GM12878 (cell line): ENCODE data around the gene COL17A1.

Source experiments
- EGR1 ChIP-seq, 2 experiments: IDR thresholded peaks; 1 replicate in 1 of 2; 2 replicates in 1 of 2; pipeline ENCODE4 v1.6.1; 2011 to 2012; ENCODE audit warnings: low read depth in 2 of 2, low read length in 2 of 2, borderline replicate concordance in 1 of 2, mild to moderate bottlenecking in 1 of 2, moderate library complexity in 1 of 2
- MYC ChIP-seq: IDR thresholded peaks from 2 replicates; pipeline ENCODE4 v1.6.1; 2011; ENCODE audit warnings: mild to moderate bottlenecking, low read length, moderate library complexity, inconsistent platforms; ENCODE audit not compliant: insufficient read depth, insufficient replicate concordance, insufficient read length, severe bottlenecking
- TAF1 ChIP-seq: IDR thresholded peaks from 2 replicates; pipeline ENCODE4 v1.6.1; 2011; ENCODE audit warnings: mild to moderate bottlenecking, low read depth, low read length, borderline replicate concordance
- ZNF622 ChIP-seq: fragments of 450-650 bp; IDR thresholded peaks from 2 replicates; pipeline ENCODE4 v1.6.1; 2017; ENCODE audit warnings: mild to moderate bottlenecking, inconsistent platforms
- TF ChIP-seq, protein P1 (sequence below), 3 experiments: IDR thresholded peaks in 2 of 3; conservative IDR thresholded peaks in 1 of 3; 2 replicates each; pipeline ENCODE4 v1.5.1; 2011; ENCODE audit warnings: low read depth in 3 of 3, low read length in 3 of 3, mild to moderate bottlenecking in 3 of 3, control low read depth in 2 of 3, moderate library complexity in 2 of 3, inconsistent platforms in 1 of 3, mixed read lengths in 1 of 3; ENCODE audit not compliant: control insufficient read depth in 2 of 3, insufficient read depth in 1 of 3; ENCODE audit errors: extremely low read depth in 1 of 3

DNA sequence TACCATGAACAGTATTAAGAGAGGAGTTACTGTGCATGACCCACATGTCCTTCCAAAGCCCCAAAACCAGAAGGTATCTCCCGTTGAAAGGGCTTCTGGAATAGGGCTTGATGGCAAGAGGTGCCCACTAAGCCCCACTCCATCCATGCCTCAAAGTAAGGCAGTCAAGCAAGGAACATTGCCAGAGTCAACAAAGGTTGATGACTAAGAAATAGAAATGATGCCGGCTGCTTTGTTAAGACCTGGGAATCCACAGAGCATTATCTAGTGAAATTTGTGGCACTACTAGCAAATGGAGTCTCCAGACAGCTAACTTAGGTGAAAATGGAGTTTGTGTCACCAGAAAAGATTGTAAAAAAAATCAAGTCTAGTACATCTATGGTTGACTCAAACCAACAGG, 42.5 kb upstream of the COL17A1 start:
- TF ChIP-seq, protein P1, sequence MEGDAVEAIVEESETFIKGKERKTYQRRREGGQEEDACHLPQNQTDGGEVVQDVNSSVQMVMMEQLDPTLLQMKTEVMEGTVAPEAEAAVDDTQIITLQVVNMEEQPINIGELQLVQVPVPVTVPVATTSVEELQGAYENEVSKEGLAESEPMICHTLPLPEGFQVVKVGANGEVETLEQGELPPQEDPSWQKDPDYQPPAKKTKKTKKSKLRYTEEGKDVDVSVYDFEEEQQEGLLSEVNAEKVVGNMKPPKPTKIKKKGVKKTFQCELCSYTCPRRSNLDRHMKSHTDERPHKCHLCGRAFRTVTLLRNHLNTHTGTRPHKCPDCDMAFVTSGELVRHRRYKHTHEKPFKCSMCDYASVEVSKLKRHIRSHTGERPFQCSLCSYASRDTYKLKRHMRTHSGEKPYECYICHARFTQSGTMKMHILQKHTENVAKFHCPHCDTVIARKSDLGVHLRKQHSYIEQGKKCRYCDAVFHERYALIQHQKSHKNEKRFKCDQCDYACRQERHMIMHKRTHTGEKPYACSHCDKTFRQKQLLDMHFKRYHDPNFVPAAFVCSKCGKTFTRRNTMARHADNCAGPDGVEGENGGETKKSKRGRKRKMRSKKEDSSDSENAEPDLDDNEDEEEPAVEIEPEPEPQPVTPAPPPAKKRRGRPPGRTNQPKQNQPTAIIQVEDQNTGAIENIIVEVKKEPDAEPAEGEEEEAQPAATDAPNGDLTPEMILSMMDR (IDR thresholded peaks at IDR 0.05 in 2 of 3, conservative IDR thresholded peaks at IDR 0.05 in 1 of 3; ENCODE audit: control insufficient read depth in 2 of 3, extremely low read depth in 1 of 3, insufficient read depth in 1 of 3, low read depth in 3 of 3, low read length in 3 of 3), result no peak
- no peak for TF ChIP-seq TAF1
- no peak for TF ChIP-seq MYC
- TF ChIP-seq ZNF622, result no peak
- no peak for TF ChIP-seq EGR1 (IDR thresholded peaks at IDR 0.05; ENCODE audit: borderline replicate concordance in 1 of 2, low read depth in 2 of 2, low read length in 2 of 2)
